GM19467 (cell line): Measurements from ENCODE around the gene UCN3.
"Not testable (repeated sequence)": the region's sequence is repeated elsewhere in the genome, so short reads cannot be mapped to it uniquely, and the experiment has no call there.

Experiments
- ATAC-seq: cut with Tn5 transposase; IDR thresholded peaks from one replicate; pipeline ENCODE4 v1.9.1; 2021; ENCODE audit warnings: mild to moderate bottlenecking, moderate library complexity; ENCODE audit not compliant: unreplicated experiment

Gene UCN3

DNA sequence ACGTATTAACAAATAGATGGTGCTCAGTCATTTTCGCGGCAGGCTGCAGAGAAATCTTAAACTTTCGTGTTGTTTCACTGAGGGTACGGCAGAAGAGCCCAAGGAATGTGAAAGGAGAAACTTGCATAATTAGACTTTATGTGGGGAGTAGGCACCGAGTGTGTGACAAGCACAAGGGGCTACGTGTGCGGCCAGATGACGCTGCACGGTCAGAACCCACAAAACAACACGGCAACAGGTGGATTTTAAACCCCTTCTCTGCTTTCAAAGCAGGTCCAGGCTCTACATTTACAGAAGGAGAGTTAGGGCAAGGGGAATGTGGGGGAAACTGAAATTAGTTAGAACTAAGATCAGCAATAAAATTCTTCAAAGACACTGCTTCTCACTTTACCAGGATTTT is 392 bp upstream of the UCN3 start:
- no peak for ATAC-seq

- ATAC-seq, result no peak
These were observed 1.2 kb downstream of the UCN3 start for GRCh38 chr10:5365928-5366327.

GRCh38 chr10:5369362-5370158 is 4.8 kb downstream of the UCN3 start:
- no peak for ATAC-seq

- ATAC-seq, result no peak
These were observed 6.0 kb downstream of the UCN3 start for GRCh38 chr10:5370493-5371352.

- no peak for ATAC-seq
These were observed 8.5 kb downstream of the UCN3 start for GRCh38 chr10:5373307-5373706.

DNA sequence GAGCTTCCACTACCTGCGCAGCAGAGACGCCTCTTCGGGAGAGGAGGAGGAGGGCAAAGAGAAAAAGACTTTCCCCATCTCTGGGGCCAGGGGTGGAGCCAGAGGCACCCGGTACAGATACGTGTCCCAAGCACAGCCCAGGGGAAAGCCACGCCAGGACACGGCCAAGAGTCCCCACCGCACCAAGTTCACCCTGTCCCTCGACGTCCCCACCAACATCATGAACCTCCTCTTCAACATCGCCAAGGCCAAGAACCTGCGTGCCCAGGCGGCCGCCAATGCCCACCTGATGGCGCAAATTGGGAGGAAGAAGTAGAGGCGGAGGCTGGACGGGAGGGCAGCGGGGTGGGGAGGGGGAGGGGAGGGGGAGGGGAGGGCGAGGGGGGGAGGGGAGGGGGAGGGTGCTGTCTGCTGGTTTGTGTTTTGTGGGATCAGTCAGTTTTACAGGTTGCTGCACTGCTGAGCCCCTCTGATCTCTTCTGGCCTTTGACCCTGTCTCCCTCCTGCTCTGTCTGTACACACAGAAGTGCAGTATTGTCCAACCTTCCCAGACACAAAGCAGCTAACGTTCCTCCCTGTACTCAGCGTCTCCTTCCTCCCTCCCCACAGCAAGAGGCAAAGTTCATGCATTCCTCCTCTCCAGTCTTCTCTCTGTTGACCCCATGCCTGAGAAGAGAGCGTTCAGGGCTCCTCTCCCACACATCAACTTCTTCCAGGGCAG is 9.3 kb downstream of the UCN3 start:
- ATAC-seq, result no peak

DNA sequence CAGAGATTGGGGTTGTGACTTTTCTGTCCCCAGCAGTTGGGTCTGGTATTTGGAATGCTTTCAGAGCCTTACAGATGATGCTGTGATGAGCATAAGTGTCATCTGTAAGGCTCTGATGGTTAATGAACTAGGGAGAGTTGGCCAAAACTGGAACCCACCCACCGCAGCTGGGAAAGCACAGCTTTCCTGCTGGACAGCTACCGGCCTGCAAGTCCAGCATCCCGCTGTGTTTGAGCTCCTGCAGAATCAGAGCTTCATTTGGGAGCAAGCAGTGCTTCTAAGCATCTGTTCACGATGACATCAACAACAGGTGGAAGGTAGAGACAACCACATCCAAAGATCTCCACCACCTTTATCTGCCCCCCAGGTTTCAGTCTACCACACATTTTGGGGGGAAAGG is 11.7 kb downstream of the UCN3 start:
- ATAC-seq, result no peak

DNA sequence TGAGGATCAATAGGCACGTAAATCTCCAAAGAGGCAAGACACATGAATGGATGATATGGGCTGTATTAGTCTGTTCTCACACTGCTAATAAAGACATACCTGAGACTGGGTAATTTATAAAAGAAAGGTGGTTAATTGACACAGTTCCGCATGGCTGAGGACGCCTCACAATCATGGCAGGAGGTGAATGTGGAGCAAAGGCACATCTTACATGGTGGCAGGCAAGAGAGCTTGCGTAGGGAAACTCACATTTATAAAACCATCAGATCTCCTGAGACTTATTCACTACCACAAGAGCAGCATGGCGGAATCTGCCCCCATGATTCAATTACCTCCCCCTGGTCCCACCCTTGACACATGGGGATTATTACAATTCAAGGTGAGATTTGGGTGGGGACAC is 14.4 kb downstream of the UCN3 start:
- not testable (repeated sequence) for ATAC-seq

DNA sequence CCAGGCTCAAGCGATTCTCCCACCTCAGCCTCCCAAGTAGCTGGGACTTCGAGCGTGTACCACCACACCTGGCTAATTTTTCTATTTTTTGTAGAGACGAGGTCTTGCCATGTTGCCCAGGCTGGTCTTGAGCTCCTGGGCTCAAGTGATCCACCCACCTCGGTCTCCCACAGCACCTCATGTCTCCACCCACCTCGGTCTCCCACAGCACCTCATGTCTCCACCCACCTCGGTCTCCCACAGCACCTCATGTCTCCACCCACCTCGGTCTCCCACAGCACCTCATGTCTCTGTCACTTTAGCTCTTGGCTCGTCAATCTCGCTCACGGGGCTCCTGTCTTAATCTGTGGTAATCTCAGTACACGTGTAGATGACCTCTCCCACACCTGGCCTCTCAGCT is 15.6 kb downstream of the UCN3 start:
- not testable (repeated sequence) for ATAC-seq

DNA sequence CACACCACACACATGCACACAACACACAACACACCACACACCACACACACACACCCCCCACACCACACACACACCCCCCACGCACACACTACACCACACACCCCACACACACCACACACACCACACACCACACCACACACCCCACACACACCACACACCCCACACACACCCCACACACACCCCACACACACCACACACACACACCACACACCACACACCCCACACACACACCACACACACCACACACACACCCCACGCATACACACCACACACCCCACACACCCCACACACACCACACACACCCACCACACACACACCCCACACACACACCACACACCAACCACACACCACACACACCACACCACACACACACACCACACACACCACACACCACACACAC is 16.4 kb downstream of the UCN3 start:
- ATAC-seq, result no peak

DNA sequence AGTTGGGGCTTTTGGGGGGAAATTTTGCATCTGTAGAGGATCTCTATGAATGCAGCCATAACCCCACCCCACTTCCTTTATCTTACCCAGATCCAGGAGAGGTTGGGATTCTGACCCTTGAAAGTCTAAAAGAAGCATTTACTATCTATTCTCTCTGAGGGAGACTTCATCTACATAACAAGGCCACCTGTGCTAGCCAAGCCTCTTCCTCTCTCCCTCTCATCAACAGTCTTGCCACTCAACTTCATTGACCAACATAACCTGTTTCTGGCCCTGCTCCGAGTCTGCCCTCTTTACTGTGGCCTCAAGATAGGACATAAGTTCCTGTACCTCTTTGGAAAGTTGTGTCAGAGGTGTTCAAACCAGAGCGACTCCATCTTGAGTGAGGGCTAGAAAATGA is 20.5 kb downstream of the UCN3 start:
- no peak for ATAC-seq

- ATAC-seq, result no peak
These were observed 22.4 kb downstream of the UCN3 start for GRCh38 chr10:5387169-5387568.

DNA sequence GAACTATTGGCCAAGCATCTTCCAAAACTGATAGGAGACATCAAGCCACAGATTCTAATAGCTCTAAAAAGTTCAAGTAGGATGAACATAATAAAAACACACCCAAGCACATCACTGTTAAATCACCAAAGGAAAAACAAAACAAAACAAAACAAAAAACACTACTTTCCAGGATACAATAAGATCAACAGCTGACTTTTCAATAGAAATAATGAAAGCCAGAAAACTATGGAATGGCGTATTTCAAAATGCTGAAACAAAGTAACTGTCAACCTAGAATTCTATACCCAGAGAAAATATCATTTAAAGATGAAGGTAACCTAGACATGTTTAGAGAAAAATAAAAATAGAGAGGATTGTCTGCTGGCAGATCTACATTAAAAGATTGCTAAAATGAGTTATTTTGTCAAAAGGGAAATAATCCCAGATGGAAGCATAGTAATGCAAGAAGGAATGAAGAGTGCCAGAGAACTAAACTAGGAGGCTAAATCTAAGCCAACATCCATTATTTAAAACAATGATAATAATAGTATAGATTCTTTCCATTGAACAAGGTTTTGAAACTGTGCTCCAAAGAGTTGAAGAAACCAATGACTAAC is 25.9 kb downstream of the UCN3 start:
- ATAC-seq, result no peak

DNA sequence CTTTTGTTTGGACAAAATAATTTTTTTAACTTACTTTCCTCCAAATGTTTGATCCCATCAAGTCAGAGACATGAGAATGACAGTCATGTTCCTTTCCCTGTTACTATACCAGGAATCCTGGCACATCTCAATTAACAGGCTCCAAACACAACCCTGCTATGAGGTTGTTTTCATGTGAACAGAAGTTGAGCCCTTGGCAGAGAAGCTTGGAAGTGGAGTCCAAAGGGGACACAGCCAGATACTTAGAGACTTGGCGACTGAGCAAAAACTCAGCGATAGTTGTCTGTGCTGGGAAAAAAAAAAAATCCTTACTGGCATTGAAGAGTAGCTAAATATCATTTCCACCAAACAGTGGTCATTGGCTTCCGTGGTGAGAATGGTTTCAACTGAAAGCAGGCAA is 27.0 kb downstream of the UCN3 start:
- no peak for ATAC-seq

DNA sequence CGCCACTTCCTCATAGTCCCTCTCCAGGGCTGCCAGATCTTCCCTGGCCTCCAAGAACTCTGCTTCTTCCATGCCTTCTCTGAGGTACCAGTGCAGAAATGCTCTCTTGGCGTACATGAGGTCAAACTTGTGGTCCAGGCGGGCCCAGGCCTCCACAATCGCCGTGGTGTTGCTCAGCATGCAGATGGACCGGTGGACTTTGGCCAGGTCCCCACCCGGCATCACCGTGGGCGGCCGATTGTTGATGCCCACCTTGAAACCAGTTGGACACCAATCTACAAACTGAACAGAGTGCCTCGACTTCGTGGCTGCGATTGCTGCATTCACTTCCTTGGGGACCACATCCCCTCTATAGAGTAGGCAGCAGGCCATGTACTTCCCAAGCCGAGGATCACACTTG is 28.8 kb downstream of the UCN3 start:
- no peak for ATAC-seq

GRCh38 chr10:5395168-5395567 is 30.4 kb downstream of the UCN3 start:
- no peak for ATAC-seq

DNA sequence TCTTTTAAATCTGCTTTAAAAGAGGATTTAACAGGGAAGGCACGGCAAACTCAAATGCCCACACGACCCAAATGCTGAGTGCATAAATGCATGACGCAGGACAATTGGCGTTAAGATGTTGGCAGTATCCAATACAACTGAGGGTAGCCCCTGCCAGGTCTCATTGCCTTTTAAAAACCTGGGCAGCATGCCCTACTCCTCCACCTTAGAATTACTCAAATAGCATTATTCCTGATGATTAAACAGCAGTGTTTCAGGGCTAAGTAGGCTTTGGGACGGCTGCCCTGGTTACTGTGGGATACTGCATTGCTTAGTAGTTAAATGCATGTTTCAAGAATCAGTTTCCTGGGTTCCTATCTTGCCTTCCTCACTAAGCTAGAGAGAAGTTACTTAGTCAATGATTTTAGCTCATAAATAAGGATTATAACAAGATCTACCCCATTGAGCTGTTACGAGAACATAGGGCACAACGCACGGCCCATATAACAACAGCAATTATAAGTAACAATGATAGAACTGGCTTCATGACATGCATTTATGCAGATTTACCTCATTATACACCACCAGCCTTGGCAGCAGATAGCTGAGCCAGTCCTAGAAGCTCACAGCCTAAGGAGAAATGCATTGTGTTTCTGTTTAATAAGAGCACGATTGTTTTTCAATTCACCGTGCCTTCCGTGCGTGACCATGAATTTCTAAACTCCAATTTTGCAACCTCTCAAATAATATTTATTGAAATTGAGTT is 32.0 kb downstream of the UCN3 start:
- no peak for ATAC-seq

GRCh38 chr10:5399332-5399731 is 34.6 kb downstream of the UCN3 start:
- no peak for ATAC-seq

- no peak for ATAC-seq
These were observed 35.9 kb downstream of the UCN3 start for GRCh38 chr10:5400468-5401240.

- ATAC-seq, result no peak
These were observed 38.0 kb downstream of the UCN3 start for GRCh38 chr10:5402798-5403197.
